Adipocyte (in vitro differentiated cells): ENCODE data around the gene COMMD4.
A peak's percentile ranks its signal among the peaks of the same experiment; 100 is the strongest.
"Not testable (repeated sequence)": the region's sequence is repeated elsewhere in the genome, so short reads cannot be mapped to it uniquely, and the experiment has no call there.

Experiments
- DNase-seq: peaks from one replicate; pipeline ENCODE4 v3.0.0-alpha.2; 2015; ENCODE audit warnings: low read depth
- H3K27me3 ChIP-seq: replicated peaks from 2 replicates; pipeline ENCODE4 v1.7.0; 2013; ENCODE audit warnings: mild to moderate bottlenecking, low read length, moderate library complexity; ENCODE audit not compliant: control insufficient read depth, insufficient read depth
- H3K36me3 ChIP-seq: 2 replicates; pipeline ENCODE4 v1.7.0; 2013; ENCODE audit warnings: low read length, mild to moderate bottlenecking, moderate library complexity; ENCODE audit not compliant: control insufficient read depth, insufficient read depth, severe bottlenecking
- H3K4me1 ChIP-seq: 2 replicates; pipeline ENCODE4 v1.7.0; 2013; ENCODE audit warnings: mild to moderate bottlenecking, low read length, moderate library complexity; ENCODE audit not compliant: control insufficient read depth, insufficient read depth
- H3K4me3 ChIP-seq: 2 replicates; pipeline ENCODE4 v1.7.0; 2013; ENCODE audit warnings: mild to moderate bottlenecking, low read length, moderate library complexity
- H3K9ac ChIP-seq: 2 replicates; pipeline ENCODE4 v1.7.0; 2013; ENCODE audit warnings: mild to moderate bottlenecking, low read length, moderate library complexity
- H3K9me3 ChIP-seq: 2 replicates; pipeline ENCODE4 v1.7.0; 2013; ENCODE audit warnings: mild to moderate bottlenecking, low read length, moderate library complexity; ENCODE audit not compliant: control insufficient read depth

COMMD4 gene

DNA sequence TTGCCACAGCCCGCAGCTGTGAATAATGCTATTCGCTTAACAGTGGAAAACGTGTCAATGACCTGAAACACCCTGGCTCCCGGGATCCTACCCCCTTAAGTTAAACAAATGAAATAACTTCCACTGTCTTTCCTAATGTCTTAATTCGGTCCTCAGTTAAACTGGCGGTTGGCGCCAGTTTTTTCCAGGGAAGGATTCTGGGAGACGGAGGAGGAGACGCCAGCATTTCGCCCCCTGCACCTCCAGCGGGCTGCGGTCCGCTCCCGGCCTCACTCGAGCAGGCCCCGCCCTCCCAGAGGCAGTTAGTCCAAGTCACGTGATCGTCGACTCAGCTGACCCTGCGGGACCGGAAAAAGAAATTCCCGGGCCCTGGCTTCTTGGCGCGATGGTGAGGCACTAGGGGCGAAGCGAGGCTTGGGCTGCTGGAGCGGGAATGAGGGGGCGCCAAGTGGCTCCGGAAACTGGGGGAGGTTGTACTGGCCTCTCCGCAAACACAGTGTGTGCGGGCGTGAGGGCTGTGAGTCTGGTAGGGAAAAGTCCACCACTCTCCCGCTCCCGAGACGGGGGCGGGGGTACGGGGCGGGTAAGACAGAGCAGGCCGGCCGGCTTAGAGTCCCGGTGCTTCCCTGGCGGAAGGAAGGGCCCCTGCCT is at the start of gene COMMD4:
COMMD4 (plus strand) TSS at position 359 of the 651 bp plus-strand sequence; CDS start at position 386, 27 bp downstream.
- Histone ChIP-seq H3K36me3 (peaks cover 17% of the 10 kb centered on the region), H3K9me3 (no peaks in the 10 kb centered on the region), H3K4me1 (peaks cover 11% of the 10 kb centered on the region), H3K27me3 (no peaks in the 10 kb centered on the region), H3K4me3 (peak within 1 kb of the TSS; percentile 95), H3K9ac (peak within 1 kb of the TSS; percentile 87)
- peak; percentile 98 for DNase-seq

DNA sequence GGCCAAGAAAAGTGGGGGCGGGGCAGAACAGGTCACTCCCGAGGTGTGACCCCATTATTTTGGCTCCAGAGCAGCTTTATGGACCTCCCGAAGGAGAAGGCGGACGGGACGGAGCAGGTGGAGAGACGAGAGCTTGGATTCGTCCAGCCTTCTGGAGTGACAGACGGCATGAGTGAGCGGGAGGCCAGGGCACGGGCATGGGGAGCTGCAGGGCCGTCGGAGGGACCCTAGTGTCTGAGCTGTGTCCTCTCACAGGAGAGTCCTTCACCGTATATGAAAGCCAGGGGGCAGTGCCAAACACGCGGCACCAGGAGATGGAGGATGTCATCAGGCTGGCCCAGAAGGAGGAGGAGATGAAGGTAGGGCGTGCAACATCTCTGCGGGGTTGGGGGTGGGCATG is 42.2 kb upstream of the COMMD4 start:
- not testable (repeated sequence) for H3K4me1 ChIP-seq, H3K9ac ChIP-seq, H3K36me3 ChIP-seq, H3K4me3 ChIP-seq, DNase-seq, H3K9me3 ChIP-seq, H3K27me3 ChIP-seq

DNA sequence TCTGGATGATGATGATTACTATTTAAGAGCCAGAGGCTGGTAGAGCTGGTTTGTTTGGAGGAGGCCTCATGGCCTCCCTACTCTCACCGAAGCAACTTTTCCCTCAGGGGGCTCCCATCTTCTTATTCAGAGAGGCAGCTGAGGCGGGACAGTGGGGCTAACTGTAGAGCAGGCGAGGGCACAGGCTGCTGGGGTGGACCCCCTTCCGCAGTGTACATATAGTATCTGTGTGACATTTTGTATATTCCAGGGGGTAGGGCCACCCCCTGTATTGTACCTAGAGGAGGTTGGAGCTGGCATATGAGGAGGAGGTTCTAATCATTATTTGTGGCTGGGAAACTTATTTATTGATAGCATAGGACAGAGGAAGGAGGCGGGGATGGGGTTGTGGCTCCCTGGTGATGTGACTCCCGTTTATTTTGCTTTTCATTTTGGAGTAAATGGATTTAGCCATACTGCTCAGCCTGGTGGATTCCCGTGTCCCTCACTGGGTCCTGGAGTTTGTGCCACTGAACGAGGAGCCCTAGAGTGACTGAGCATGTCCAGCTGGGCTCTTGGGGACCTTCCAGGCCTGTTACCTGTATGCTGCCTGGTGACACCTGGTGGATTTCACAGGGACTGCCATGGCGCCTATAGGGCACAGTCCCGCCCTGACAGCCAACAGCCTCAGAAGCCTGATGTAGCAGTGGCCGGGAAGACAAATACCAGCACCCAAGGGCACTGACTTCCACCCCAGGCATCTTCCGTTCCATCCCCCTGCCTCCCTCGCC is 37.1 kb upstream of the COMMD4 start:
- H3K27me3 ChIP-seq, result peaks cover 10% of the 10 kb centered on the region
- not testable (repeated sequence) for H3K36me3 ChIP-seq, H3K4me3 ChIP-seq, DNase-seq, H3K4me1 ChIP-seq, H3K9ac ChIP-seq, H3K9me3 ChIP-seq

DNA sequence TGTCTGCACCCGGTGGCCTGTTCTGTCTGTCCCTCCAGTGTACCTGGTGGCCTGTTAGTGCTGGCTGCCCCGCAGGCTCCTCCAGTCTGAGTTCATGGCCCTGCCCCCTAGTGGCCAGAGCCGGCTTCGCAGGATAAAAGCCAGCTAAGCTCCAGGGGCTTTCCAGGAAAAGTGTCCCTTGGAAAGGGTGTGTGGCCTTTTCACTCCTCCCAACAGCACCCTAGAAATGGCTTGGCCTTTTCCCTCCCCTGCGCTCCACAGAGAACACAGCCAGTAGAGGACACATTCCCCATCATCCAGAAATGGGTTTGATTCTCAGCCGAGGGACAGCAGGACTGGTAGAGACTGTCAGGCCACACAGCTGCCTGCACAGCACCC is 36.6 kb upstream of the COMMD4 start:
- peaks cover 12% of the 10 kb centered on the region for H3K27me3 ChIP-seq
- not testable (repeated sequence) for H3K4me3 ChIP-seq, DNase-seq, H3K9me3 ChIP-seq, H3K36me3 ChIP-seq, H3K9ac ChIP-seq, H3K4me1 ChIP-seq

DNA sequence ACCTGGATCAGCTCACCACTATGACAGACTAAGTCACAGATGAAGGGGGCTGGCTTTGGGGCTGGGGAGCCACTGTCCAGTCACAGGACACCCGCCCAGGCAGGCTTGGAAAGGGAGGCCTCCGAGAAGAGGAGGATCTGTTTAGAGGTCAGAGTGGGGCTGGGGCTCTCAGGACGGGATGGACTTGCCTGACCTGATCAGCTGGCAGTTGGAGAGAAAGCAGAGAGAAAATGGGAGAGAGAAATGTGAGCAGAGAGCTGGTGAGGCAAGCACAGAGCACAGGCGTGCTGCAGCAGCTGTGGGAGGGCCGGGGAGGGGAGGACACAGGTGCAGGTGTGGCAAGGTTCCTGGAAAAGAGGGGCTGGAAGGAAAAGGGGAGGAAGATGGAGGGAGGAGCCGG is 35.8 kb upstream of the COMMD4 start:
- not testable (repeated sequence) for DNase-seq

DNA sequence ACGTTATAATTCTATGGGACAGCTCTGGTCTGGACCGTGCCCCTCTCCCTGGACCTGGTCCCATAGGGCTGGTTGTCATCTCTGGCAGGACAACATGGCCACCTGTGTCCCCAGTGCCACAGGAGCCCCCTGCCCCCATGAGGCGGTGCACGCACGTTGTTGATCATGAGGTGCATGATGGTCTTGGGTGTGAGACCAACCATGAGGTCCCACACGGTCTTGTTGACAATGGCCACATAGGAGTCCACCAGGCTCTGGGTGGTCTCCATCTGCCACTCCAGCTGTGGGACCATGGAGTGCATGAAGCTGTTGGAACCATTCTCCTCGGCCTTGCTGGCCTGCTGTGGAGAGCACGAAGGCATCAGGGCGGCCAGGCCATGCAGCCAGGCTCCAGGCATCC is 33.5 kb upstream of the COMMD4 start:
- no peaks in the 10 kb centered on the region for H3K36me3 ChIP-seq
- DNase-seq, result no peak
- H3K27me3 ChIP-seq, result peaks cover 32% of the 10 kb centered on the region
- no peaks in the 10 kb centered on the region for H3K9me3 ChIP-seq
- no peak overlapping the region for H3K4me3 ChIP-seq
- H3K9ac ChIP-seq, result no peak overlapping the region
- no peaks in the 10 kb centered on the region for H3K4me1 ChIP-seq

More for the DNA sequence above, 35.8 kb upstream of the COMMD4 start:
- not testable (repeated sequence) for H3K9ac ChIP-seq, H3K4me3 ChIP-seq, H3K36me3 ChIP-seq, H3K9me3 ChIP-seq, H3K4me1 ChIP-seq
- peaks cover 18% of the 10 kb centered on the region for H3K27me3 ChIP-seq

DNA sequence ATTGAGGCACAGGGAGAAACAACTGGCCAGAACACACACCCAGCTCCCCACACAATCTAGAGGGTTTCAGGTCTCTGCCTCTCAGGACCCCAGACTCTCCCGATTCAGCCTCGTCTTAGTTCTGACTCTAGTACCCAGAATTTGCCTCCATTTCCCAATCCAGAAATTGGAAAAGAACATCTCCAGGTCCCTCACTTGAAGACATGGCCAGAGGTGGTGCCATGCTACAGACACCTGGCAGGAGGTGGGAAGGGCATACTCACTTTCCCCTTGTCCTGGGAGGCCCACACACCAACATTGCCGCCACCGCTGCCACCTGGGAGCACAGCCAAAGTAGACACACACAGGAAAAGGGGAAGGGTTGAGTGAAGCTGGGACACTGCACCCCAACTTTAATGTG is 33.1 kb upstream of the COMMD4 start:
- not testable (repeated sequence) for H3K4me3 ChIP-seq, H3K9me3 ChIP-seq, H3K9ac ChIP-seq, H3K36me3 ChIP-seq, DNase-seq, H3K4me1 ChIP-seq
- H3K27me3 ChIP-seq, result peaks cover 32% of the 10 kb centered on the region

DNA sequence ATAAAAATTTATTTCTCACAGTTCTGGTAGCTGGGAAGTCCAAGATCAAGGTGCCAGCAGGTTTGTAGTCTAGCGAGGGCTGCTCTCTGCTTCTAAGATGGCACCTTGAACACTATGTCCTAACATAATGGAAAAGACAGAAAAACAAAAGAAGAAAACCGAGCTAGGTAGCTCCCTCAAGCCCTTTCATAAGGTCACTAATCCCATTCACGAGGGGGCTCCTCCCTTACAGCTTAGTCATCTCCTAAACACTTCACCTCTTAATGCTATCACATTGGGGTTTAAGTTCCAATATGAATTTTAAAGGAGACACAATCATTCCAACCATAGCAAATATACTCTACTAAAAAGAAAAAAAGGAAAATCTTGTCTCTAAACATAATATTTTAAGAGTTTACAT is 29.7 kb upstream of the COMMD4 start:
- Histone ChIP-seq H3K4me1 (peaks cover 10% of the 10 kb centered on the region), H3K9ac (no peak overlapping the region), H3K9me3 (peaks cover under 1% of the 10 kb centered on the region), H3K36me3 (no peaks in the 10 kb centered on the region), H3K4me3 (no peak overlapping the region), H3K27me3 (peaks cover 41% of the 10 kb centered on the region)
- DNase-seq, result no peak

DNA sequence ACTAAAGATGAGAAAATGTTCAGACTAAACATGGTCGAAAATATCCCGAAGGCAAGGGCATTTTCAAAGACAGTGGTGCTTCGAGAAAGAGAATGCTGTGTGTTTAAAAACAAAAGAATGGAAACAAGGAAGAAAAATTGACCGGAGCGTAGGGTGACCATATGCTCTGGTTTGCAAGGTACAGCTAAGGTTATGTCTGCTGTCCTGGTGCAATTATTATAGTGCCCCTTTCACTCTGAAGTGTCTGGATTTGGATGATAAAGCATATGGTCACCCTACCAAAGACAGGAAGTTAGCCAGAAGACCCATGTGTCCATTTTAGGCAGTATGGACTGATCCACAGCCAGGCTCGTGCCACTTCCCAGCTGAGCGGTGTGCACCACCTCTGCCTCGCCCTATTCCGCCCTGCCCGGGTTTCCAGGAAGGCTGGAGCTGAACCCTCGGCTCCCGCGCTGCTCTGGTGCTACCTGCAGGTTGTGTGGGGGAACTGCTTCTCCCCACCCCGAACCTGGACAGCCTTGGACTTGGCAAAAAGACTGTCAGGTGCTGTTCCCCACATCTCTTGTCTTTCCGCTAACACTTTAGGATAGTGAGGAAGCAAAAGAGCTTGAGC is 28.0 kb upstream of the COMMD4 start:
- peaks cover 10% of the 10 kb centered on the region for H3K9me3 ChIP-seq
- H3K27me3 ChIP-seq, result peaks cover 35% of the 10 kb centered on the region
- DNase-seq, result peak; percentile 14
- H3K4me1 ChIP-seq, result peaks cover 12% of the 10 kb centered on the region
- H3K4me3 ChIP-seq, result no peak overlapping the region
- H3K9ac ChIP-seq, result no peak overlapping the region
- no peaks in the 10 kb centered on the region for H3K36me3 ChIP-seq

DNA sequence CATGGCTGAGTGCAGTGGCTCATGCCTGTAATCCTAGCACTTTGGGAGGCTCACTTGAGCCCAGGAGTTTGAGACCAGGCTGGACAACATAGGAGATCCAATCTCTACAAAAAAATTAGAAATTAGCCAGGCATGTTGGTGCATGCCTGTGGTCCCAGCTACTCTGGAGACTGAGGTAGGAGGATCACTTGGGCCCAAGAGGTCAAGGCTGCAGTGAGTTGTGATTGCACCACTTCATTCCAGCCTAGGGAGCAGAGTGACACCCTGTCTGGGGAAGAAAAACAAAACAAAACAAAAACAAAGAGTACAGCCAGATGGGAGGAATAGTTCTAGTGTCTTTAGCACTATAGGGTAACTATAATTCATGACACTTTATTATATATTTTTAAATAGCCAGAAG is 26.2 kb upstream of the COMMD4 start:
- peaks cover 10% of the 10 kb centered on the region for H3K9me3 ChIP-seq
- H3K36me3 ChIP-seq, result no peaks in the 10 kb centered on the region
- H3K4me1 ChIP-seq, result peaks cover 14% of the 10 kb centered on the region
- H3K27me3 ChIP-seq, result peaks cover 34% of the 10 kb centered on the region
- H3K4me3 ChIP-seq, result no peak overlapping the region
- H3K9ac ChIP-seq, result no peak overlapping the region
- DNase-seq, result peak; percentile 54

DNA sequence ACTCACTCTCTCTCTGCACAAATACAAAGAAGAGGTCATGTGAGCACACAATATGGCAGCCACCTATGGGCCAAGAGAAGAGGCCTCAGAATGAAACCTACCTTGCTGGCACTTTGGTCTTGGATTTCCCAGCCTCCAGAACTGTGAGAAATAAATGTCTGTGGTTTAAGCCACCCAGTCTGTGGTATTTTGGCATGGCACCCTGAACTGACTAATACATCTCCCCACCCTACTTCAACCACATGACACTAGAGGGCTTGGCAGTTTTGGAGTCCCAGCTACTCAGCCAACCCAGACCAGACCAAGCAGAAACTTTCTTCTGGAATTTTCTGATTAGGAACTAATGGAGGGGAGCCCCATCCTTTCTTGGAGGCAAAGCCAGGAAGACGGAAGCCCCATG is 23.3 kb upstream of the COMMD4 start:
- not testable (repeated sequence) for H3K9me3 ChIP-seq, H3K36me3 ChIP-seq, DNase-seq, H3K9ac ChIP-seq, H3K4me3 ChIP-seq
- peaks cover 20% of the 10 kb centered on the region for H3K27me3 ChIP-seq
- peaks cover 14% of the 10 kb centered on the region for H3K4me1 ChIP-seq
